A549 (cell line): Measurements from ENCODE around the gene PDE8B. TPM values are rescaled to one million over a fixed set of nuclear protein-coding genes. Genes with fewer than 3 reads are reported as not detected.
A peak's percentile ranks its signal among the peaks of the same experiment; 100 is the strongest.

Experiments
- ATAC-seq, 2 experiments: fragments of 200-7000 bp in 1 of 2; fragments of >200 bp in 1 of 2; cut with Nextera tagmentation in 1 of 2; cut with Tn5 transposase in 1 of 2; 3 replicates each; pipeline versions ENCODE4 v1.8.0 to v1.9.1; 2018 to 2020; ENCODE audit warnings: mild to moderate bottlenecking in 1 of 2, moderate library complexity in 1 of 2
- CTCF ChIA-PET: fragments of 300-600 bp; sonication (Branson Sonifier 250); formaldehyde crosslinking; extraction: SDS; loops from one replicate; lab custom pipeline; 2021; ENCODE audit warnings: antibody characterized with exemption, inconsistent platforms; lab: Yijun Ruan, JAX
- POLR2A ChIA-PET: fragments of 350-600 bp; formaldehyde crosslinking; extraction: SDS; loops from one replicate; lab custom pipeline; 2021; ENCODE audit warnings: antibody characterized with exemption, inconsistent platforms; lab: Yijun Ruan, JAX
- DNase-seq, 2 experiments: peaks; one replicate each; pipeline versions ENCODE4 v3.0.0 to v3.0.0-alpha.2; 2011 to 2016; ENCODE audit warnings: low read depth in 1 of 2, low spot score in 1 of 2
- FAIRE-seq: peaks from 2 replicates; lab custom pipeline; 2011; peaks lifted over from hg19 to GRCh38; lab: Jason Lieb, UNC
- H3K27ac ChIP-seq, 2 experiments: fragments of >200 bp; sonication (Bioruptor Twin); formaldehyde crosslinking; 3 replicates each; pipeline ENCODE4 v1.5.1; 2016 to 2017
- H3K4me1 ChIP-seq: fragments of >200 bp; sonication (Bioruptor Twin); formaldehyde crosslinking; 3 replicates; pipeline ENCODE4 v1.6.1; 2016
- H3K4me2 ChIP-seq: fragments of >200 bp; sonication (Bioruptor Twin); formaldehyde crosslinking; 3 replicates; pipeline ENCODE4 v1.6.1; 2016
- H3K4me3 ChIP-seq: fragments of >200 bp; sonication (Bioruptor Twin); formaldehyde crosslinking; 3 replicates; pipeline ENCODE4 v1.5.1; 2016
- H3K9me3 ChIP-seq: fragments of >200 bp; sonication (Bioruptor Twin); formaldehyde crosslinking; 3 replicates; pipeline ENCODE4 v1.6.1; 2016
- BHLHE40 ChIP-seq: IDR thresholded peaks from 2 replicates; pipeline ENCODE4 v1.6.1; 2012; ENCODE audit warnings: low read depth, low read length, inconsistent platforms
- CBX8 ChIP-seq: fragments of 200-600 bp; sonication (generic); IDR thresholded peaks from 2 replicates; pipeline ENCODE4 v1.6.1; 2016
- CHD2 ChIP-seq: fragments of 150-350 bp; IDR thresholded peaks from 2 replicates; pipeline ENCODE4 v1.6.1; 2014; ENCODE audit warnings: low read length; ENCODE audit not compliant: partially characterized antibody
- CHD4 ChIP-seq: fragments of 200-600 bp; sonication (generic); IDR thresholded peaks from 2 replicates; pipeline ENCODE4 v1.6.1; 2016; ENCODE audit warnings: antibody characterized with exemption, mild to moderate bottlenecking, borderline replicate concordance
- E2F6 ChIP-seq: IDR thresholded peaks from 2 replicates; pipeline ENCODE4 v1.6.1; 2012; ENCODE audit warnings: low read depth, borderline replicate concordance
- EP300 ChIP-seq, 2 experiments: fragments of >200 bp; sonication (Bioruptor Twin); formaldehyde crosslinking; IDR thresholded peaks; 2 replicates in 1 of 2; 3 replicates in 1 of 2; pipeline ENCODE4 v1.6.1; 2016 to 2017
- FOSB ChIP-seq: fragments of 250-450 bp; sonication (Bioruptor Pico); IDR thresholded peaks from 2 replicates; pipeline ENCODE4 v1.5.0; 2020; ENCODE audit warnings: mild to moderate bottlenecking, moderate library complexity
- FOXS1 ChIP-seq: fragments of 250-450 bp; sonication (Bioruptor Pico); IDR thresholded peaks from 2 replicates; pipeline ENCODE4 v1.5.0; 2020; ENCODE audit warnings: mild to moderate bottlenecking, moderate library complexity
- HDAC2 ChIP-seq: fragments of 200-600 bp; sonication (generic); IDR thresholded peaks from 2 replicates; pipeline ENCODE4 v1.6.1; 2016
- HOXB13 ChIP-seq: fragments of 250-450 bp; sonication (Bioruptor Pico); IDR thresholded peaks from 2 replicates; pipeline ENCODE4 v1.5.0; 2020; ENCODE audit warnings: low read depth, mild to moderate bottlenecking, moderate library complexity
- HOXB5 ChIP-seq: fragments of 250-450 bp; sonication (Bioruptor Pico); IDR thresholded peaks from 2 replicates; pipeline ENCODE4 v1.5.0; 2020; ENCODE audit warnings: mild to moderate bottlenecking, moderate library complexity
- JUN ChIP-seq, 2 experiments: fragments of >200 bp; sonication (Bioruptor Twin); formaldehyde crosslinking; IDR thresholded peaks; 2 replicates in 1 of 2; 3 replicates in 1 of 2; pipeline ENCODE4 v1.6.1; 2016 to 2017
- KDM1A ChIP-seq: fragments of 200-600 bp; sonication (generic); IDR thresholded peaks from 2 replicates; pipeline ENCODE4 v1.6.1; 2016; ENCODE audit warnings: low read depth, mild to moderate bottlenecking
- KDM5A ChIP-seq: fragments of 200-600 bp; sonication (generic); IDR thresholded peaks from 2 replicates; pipeline ENCODE4 v1.6.1; 2016; ENCODE audit warnings: antibody characterized with exemption, mild to moderate bottlenecking
- MYC ChIP-seq: IDR thresholded peaks from 2 replicates; pipeline ENCODE4 v1.6.1; 2012; ENCODE audit warnings: mild to moderate bottlenecking, inconsistent platforms, low read length, improper control_type of control experiment, borderline replicate concordance
- PBX3 ChIP-seq: IDR thresholded peaks from 2 replicates; pipeline ENCODE4 v1.6.1; 2012
- POLR2A ChIP-seq: IDR thresholded peaks from 2 replicates; pipeline ENCODE4 v1.6.1; 2012; ENCODE audit warnings: mild to moderate bottlenecking, low read length
- RARB ChIP-seq: fragments of 250-450 bp; sonication (Bioruptor Pico); IDR thresholded peaks from 2 replicates; pipeline ENCODE4 v1.8.0; 2021; ENCODE audit warnings: mild to moderate bottlenecking, moderate library complexity
- RCOR1 ChIP-seq: fragments of 150-350 bp; IDR thresholded peaks from 2 replicates; pipeline ENCODE4 v1.6.1; 2014; ENCODE audit warnings: antibody characterized with exemption, low read length, low read depth
- RFX5 ChIP-seq: fragments of 450-650 bp; IDR thresholded peaks from 2 replicates; pipeline ENCODE4 v1.7.1; 2014; ENCODE audit warnings: antibody characterized with exemption, mild to moderate bottlenecking, moderate library complexity
- RNF2 ChIP-seq: fragments of 200-600 bp; sonication (generic); IDR thresholded peaks from 2 replicates; pipeline ENCODE4 v1.6.1; 2016; ENCODE audit warnings: low read depth, mild to moderate bottlenecking, antibody characterized with exemption, moderate library complexity, borderline replicate concordance
- SREBF2 ChIP-seq: fragments of 450-650 bp; IDR thresholded peaks from 2 replicates; pipeline ENCODE4 v1.6.1; 2014; ENCODE audit warnings: mild to moderate bottlenecking, moderate library complexity
- ZNF302 ChIP-seq: fragments of 250-450 bp; sonication (Bioruptor Pico); IDR thresholded peaks from 2 replicates; pipeline ENCODE4 v1.9.0; 2021; ENCODE audit warnings: inconsistent platforms, mild to moderate bottlenecking, moderate library complexity
- ZSCAN20 ChIP-seq: fragments of 250-450 bp; sonication (Bioruptor Pico); IDR thresholded peaks from 2 replicates; pipeline ENCODE4 v1.8.0; 2022; ENCODE audit warnings: mild to moderate bottlenecking, moderate library complexity
- WGBS: methylation state at CpG from one replicate; pipeline ENCODE4 v1.1.6; 2017; ENCODE audit errors: missing lambda C conversion rate; 5-methylcytosine and 5-hydroxymethylcytosine counted together
- polyA plus RNA-seq, 4 experiments: library from polyadenylated mRNA; depleted of rRNA in 3 of 4; stranded (reverse); fragments of >200 nt; fragmentation: RNase III in 1 of 4; extraction: RNeasy Plus Mini Kit Qiagen cat#74134 plus additional on column Dnase treatment in 1 of 4; gene quantifications; 2 replicates in 3 of 4; 3 replicates in 1 of 4; pipeline ENCODE4 v1.2.3, GENCODE V29; 2011 to 2017

Gene PDE8B
- polyA plus RNA-seq, 2 of the 4 experiments (the other 2 are of a cell fraction), result 2.0 to 4.0 TPM

DNA sequence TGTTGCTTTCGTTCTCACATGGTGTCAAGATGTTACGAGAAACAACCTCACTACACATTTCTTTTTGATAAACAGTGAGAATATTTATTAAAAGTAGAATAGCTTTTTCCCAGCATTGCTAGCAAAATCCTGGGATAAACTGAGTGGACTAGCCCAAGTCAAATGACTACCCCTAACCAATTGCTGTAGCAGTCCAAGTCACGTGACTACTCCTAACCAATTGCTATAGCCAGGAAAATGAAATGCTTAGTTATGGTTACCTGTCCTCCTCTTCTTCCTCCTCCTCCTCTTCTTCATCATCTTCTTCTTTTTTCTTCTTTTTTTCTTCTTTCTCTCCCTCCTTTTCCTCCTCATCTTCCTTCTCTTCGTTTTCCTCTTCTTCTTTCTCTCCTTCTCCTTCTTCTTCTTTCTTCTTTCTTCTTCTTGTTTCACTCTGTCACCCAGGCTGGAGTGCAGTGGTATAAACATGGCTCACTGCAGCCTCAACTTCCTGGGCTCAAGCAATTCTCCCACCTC, 85.4 kb downstream of the PDE8B start:
- TF ChIP-seq CBX8, result no peak
- TF ChIP-seq HDAC2, result no peak
- no peak for TF ChIP-seq KDM5A
- TF ChIP-seq FOXS1 (CRISPR knock-in tag), result no peak
- TF ChIP-seq ZSCAN20 (CRISPR knock-in tag), result no peak
- TF ChIP-seq KDM1A, result no peak
- TF ChIP-seq PBX3, result no peak
- no peak for TF ChIP-seq RARB (CRISPR knock-in tag)
- TF ChIP-seq JUN (IDR thresholded peaks at IDR 0.05), result no peak
- no peak for TF ChIP-seq CHD2
- no peak for TF ChIP-seq EP300 (IDR thresholded peaks at IDR 0.05)
- no peak for TF ChIP-seq BHLHE40
- no peak for TF ChIP-seq FOSB
- no peak for TF ChIP-seq SREBF2
- TF ChIP-seq ZNF302 (CRISPR knock-in tag), result no peak
- no peak for TF ChIP-seq HOXB13 (CRISPR knock-in tag)
- ChIA-PET POLR2A (no interaction called here), CTCF (interaction anchor here (0.7 kb wide), 1 partner anchor 152 kb away, joined by 3 read pairs; no protein-coding TSS in a partner anchor)
- ATAC-seq (no peak), DNase-seq (no peak), FAIRE-seq (no peak)
- no peaks in the 10 kb centered on the region for H3K9me3 ChIP-seq
- peaks cover 19% of the 10 kb centered on the region for H3K4me1 ChIP-seq
- no peak overlapping the region for H3K27ac ChIP-seq
- H3K4me3 ChIP-seq, result no peak overlapping the region
- no peak overlapping the region for H3K4me2 ChIP-seq
- WGBS, result 59% methylated on average over 4 of the region's 4 CpGs

DNA sequence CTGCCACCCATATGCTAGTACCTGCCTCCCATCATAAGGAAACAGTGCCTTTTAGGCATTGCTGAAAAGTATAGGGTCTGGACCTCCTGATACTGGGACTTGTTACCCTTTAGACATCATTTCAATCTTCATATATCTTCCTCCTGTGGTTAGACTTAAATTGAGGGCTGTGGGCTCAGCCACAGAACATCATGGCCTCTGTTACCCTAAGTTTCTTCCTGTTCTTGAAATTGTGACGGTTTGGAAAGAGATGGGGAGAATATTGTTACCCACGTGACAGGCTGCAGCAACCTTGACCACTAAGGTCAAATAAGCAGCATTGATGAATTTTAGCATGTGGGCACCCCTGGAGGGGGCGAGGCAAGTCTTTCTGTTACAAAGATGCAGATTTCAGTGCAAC, 87.7 kb downstream of the PDE8B start:
- WGBS, result 73% methylated on average over 3 of the region's 3 CpGs
- Histone ChIP-seq H3K4me1 (peaks cover 26% of the 10 kb centered on the region), H3K4me2 (no peak overlapping the region), H3K27ac (no peak overlapping the region), H3K9me3 (no peaks in the 10 kb centered on the region), H3K4me3 (no peak overlapping the region)
- FAIRE-seq (no peak), ATAC-seq (no peak), DNase-seq (no peak)
- POLR2A ChIA-PET, result no interaction called here
- TF ChIP-seq SREBF2 (no peak), MYC (no peak), RNF2 (no peak), E2F6 (no peak), RCOR1 (no peak), HOXB5 (no peak), FOXS1 (CRISPR knock-in tag) (no peak), RFX5 (no peak), CHD4 (no peak)
- CTCF ChIA-PET, result interaction anchor here (0.7 kb wide), 1 partner anchor 153 kb away, joined by 3 read pairs; no protein-coding TSS in a partner anchor

DNA sequence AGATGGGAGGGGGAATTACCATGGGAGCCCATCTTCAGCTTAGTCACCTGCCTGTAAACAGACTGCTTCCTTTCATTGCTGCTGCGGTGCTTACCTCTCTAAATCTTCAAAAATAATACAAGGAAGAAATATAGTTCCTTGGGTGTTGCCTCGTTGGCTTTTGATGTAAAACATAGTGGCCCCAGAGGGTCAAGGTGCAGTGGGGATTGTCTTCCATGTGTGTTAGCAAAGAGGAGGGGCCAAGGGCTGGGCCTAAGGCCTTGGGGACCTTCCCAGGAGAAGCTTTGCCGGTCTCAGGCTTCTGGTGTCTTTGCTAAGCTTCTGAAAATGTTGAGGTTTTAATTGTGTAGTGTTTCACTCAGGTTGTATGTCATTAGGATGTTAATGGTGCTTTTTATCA, 90.0 kb downstream of the PDE8B start:
- no peak for TF ChIP-seq POLR2A
- 56% methylated on average over 3 of the region's 3 CpGs for WGBS
- no peak for DNase-seq
- no peak overlapping the region for H3K4me3 ChIP-seq
- H3K9me3 ChIP-seq, result no peaks in the 10 kb centered on the region
- H3K4me1 ChIP-seq, result peaks cover 26% of the 10 kb centered on the region
- H3K4me2 ChIP-seq, result peak overlapping the region; percentile 46; the same call in 2 of the 3 replicates
- POLR2A ChIA-PET, result no interaction called here
- FAIRE-seq, result no peak
- H3K27ac ChIP-seq, result peak overlapping the region; percentile 55 to 71; a peak in 5 of 6 replicates
- CTCF ChIA-PET, result interaction anchor here (1.3 to 1.5 kb wide), 3 partner anchors 27 to 168 kb away, joined by 3 to 5 read pairs (median 4); no protein-coding TSS in a partner anchor
- ATAC-seq, result no peak
